A549 (cell line): ENCODE data around the gene RMRP. TPM values are rescaled to one million over a fixed set of nuclear protein-coding genes. Genes with fewer than 3 reads are reported as not detected.

Experiments used
- ATAC-seq, 2 experiments: fragments of 200-7000 bp in 1 of 2; fragments of >200 bp in 1 of 2; cut with Nextera tagmentation in 1 of 2; cut with Tn5 transposase in 1 of 2; 3 replicates each; pipeline versions ENCODE4 v1.8.0 to v1.9.1; 2018 to 2020; ENCODE audit warnings: mild to moderate bottlenecking in 1 of 2, moderate library complexity in 1 of 2
- CTCF ChIA-PET: fragments of 300-600 bp; sonication (Branson Sonifier 250); formaldehyde crosslinking; extraction: SDS; loops from one replicate; lab custom pipeline; 2021; ENCODE audit warnings: antibody characterized with exemption, inconsistent platforms; lab: Yijun Ruan, JAX
- POLR2A ChIA-PET: fragments of 350-600 bp; formaldehyde crosslinking; extraction: SDS; loops from one replicate; lab custom pipeline; 2021; ENCODE audit warnings: antibody characterized with exemption, inconsistent platforms; lab: Yijun Ruan, JAX
- DNase-seq, 2 experiments: peaks; one replicate each; pipeline versions ENCODE4 v3.0.0 to v3.0.0-alpha.2; 2011 to 2016; ENCODE audit warnings: low read depth in 1 of 2, low spot score in 1 of 2
- FAIRE-seq: peaks from 2 replicates; lab custom pipeline; 2011; peaks lifted over from hg19 to GRCh38; lab: Jason Lieb, UNC
- H3K27ac ChIP-seq, 2 experiments: fragments of >200 bp; sonication (Bioruptor Twin); formaldehyde crosslinking; 3 replicates each; pipeline ENCODE4 v1.5.1; 2016 to 2017
- H3K4me1 ChIP-seq: fragments of >200 bp; sonication (Bioruptor Twin); formaldehyde crosslinking; 3 replicates; pipeline ENCODE4 v1.6.1; 2016
- H3K4me2 ChIP-seq: fragments of >200 bp; sonication (Bioruptor Twin); formaldehyde crosslinking; 3 replicates; pipeline ENCODE4 v1.6.1; 2016
- H3K4me3 ChIP-seq: fragments of >200 bp; sonication (Bioruptor Twin); formaldehyde crosslinking; 3 replicates; pipeline ENCODE4 v1.5.1; 2016
- H3K9me3 ChIP-seq: fragments of >200 bp; sonication (Bioruptor Twin); formaldehyde crosslinking; 3 replicates; pipeline ENCODE4 v1.6.1; 2016
- BHLHE40 ChIP-seq: IDR thresholded peaks from 2 replicates; pipeline ENCODE4 v1.6.1; 2012; ENCODE audit warnings: low read depth, low read length, inconsistent platforms
- CBX8 ChIP-seq: fragments of 200-600 bp; sonication (generic); IDR thresholded peaks from 2 replicates; pipeline ENCODE4 v1.6.1; 2016
- CEBPB ChIP-seq, 2 experiments: fragments of >200 bp in 1 of 2; sonication (Bioruptor Twin) in 1 of 2; formaldehyde crosslinking in 1 of 2; IDR thresholded peaks; 2 replicates each; pipeline ENCODE4 v1.6.1; 2012 to 2016
- CHD2 ChIP-seq: fragments of 150-350 bp; IDR thresholded peaks from 2 replicates; pipeline ENCODE4 v1.6.1; 2014; ENCODE audit warnings: low read length; ENCODE audit not compliant: partially characterized antibody
- EHMT2 ChIP-seq: fragments of 200-600 bp; sonication (generic); IDR thresholded peaks from 2 replicates; pipeline ENCODE4 v1.6.1; 2016; ENCODE audit warnings: antibody characterized with exemption, low read depth, mild to moderate bottlenecking, moderate library complexity
- EP300 ChIP-seq, 2 experiments: fragments of >200 bp; sonication (Bioruptor Twin); formaldehyde crosslinking; IDR thresholded peaks; 2 replicates in 1 of 2; 3 replicates in 1 of 2; pipeline ENCODE4 v1.6.1; 2016 to 2017
- HES2 ChIP-seq: fragments of >200 bp; sonication (Bioruptor Twin); formaldehyde crosslinking; IDR thresholded peaks from 2 replicates; pipeline ENCODE4 v1.6.1; 2016
- HMGXB4 ChIP-seq: fragments of 250-450 bp; sonication (Bioruptor Pico); IDR thresholded peaks from 2 replicates; pipeline ENCODE4 v1.5.0; 2021; ENCODE audit warnings: mild to moderate bottlenecking, moderate library complexity, borderline replicate concordance
- HOXB13 ChIP-seq: fragments of 250-450 bp; sonication (Bioruptor Pico); IDR thresholded peaks from 2 replicates; pipeline ENCODE4 v1.5.0; 2020; ENCODE audit warnings: low read depth, mild to moderate bottlenecking, moderate library complexity
- HOXB5 ChIP-seq: fragments of 250-450 bp; sonication (Bioruptor Pico); IDR thresholded peaks from 2 replicates; pipeline ENCODE4 v1.5.0; 2020; ENCODE audit warnings: mild to moderate bottlenecking, moderate library complexity
- JUNB ChIP-seq: fragments of >200 bp; sonication (Bioruptor Twin); formaldehyde crosslinking; IDR thresholded peaks from 2 replicates; pipeline ENCODE4 v1.6.1; 2016
- KDM5A ChIP-seq: fragments of 200-600 bp; sonication (generic); IDR thresholded peaks from 2 replicates; pipeline ENCODE4 v1.6.1; 2016; ENCODE audit warnings: antibody characterized with exemption, mild to moderate bottlenecking
- MAFK ChIP-seq: fragments of 450-650 bp; IDR thresholded peaks from 2 replicates; pipeline ENCODE4 v1.6.1; 2014; ENCODE audit not compliant: partially characterized antibody
- PHF8 ChIP-seq: fragments of 200-600 bp; sonication (generic); IDR thresholded peaks from 2 replicates; pipeline ENCODE4 v1.6.1; 2016; ENCODE audit warnings: low read depth, mild to moderate bottlenecking, antibody characterized with exemption, moderate library complexity, borderline replicate concordance
- RCOR1 ChIP-seq: fragments of 150-350 bp; IDR thresholded peaks from 2 replicates; pipeline ENCODE4 v1.6.1; 2014; ENCODE audit warnings: antibody characterized with exemption, low read length, low read depth
- REST ChIP-seq: fragments of 200-600 bp; sonication (generic); IDR thresholded peaks from 2 replicates; pipeline ENCODE4 v1.6.1; 2016; ENCODE audit warnings: antibody characterized with exemption, mild to moderate bottlenecking, moderate library complexity
- RFX5 ChIP-seq: fragments of 450-650 bp; IDR thresholded peaks from 2 replicates; pipeline ENCODE4 v1.7.1; 2014; ENCODE audit warnings: antibody characterized with exemption, mild to moderate bottlenecking, moderate library complexity
- RNF2 ChIP-seq: fragments of 200-600 bp; sonication (generic); IDR thresholded peaks from 2 replicates; pipeline ENCODE4 v1.6.1; 2016; ENCODE audit warnings: low read depth, mild to moderate bottlenecking, antibody characterized with exemption, moderate library complexity, borderline replicate concordance
- TFCP2L1 ChIP-seq: fragments of 250-450 bp; sonication (Bioruptor Pico); IDR thresholded peaks from 2 replicates; pipeline ENCODE4 v1.5.0; 2021; ENCODE audit warnings: mild to moderate bottlenecking
- TP53 ChIP-seq: fragments of 250-450 bp; sonication (Bioruptor Pico); IDR thresholded peaks from 2 replicates; pipeline ENCODE4 v1.5.0; 2021; ENCODE audit warnings: mild to moderate bottlenecking, moderate library complexity
- ZSCAN20 ChIP-seq: fragments of 250-450 bp; sonication (Bioruptor Pico); IDR thresholded peaks from 2 replicates; pipeline ENCODE4 v1.8.0; 2022; ENCODE audit warnings: mild to moderate bottlenecking, moderate library complexity
- WGBS: methylation state at CpG from one replicate; pipeline ENCODE4 v1.1.6; 2017; ENCODE audit errors: missing lambda C conversion rate; 5-methylcytosine and 5-hydroxymethylcytosine counted together
- polyA plus RNA-seq, 4 experiments: library from polyadenylated mRNA; depleted of rRNA in 3 of 4; stranded (reverse); fragments of >200 nt; fragmentation: RNase III in 1 of 4; extraction: RNeasy Plus Mini Kit Qiagen cat#74134 plus additional on column Dnase treatment in 1 of 4; gene quantifications; 2 replicates in 3 of 4; 3 replicates in 1 of 4; pipeline ENCODE4 v1.2.3, GENCODE V29; 2011 to 2017
- TF ChIP-seq, protein P1 (sequence below): fragments of 250-450 bp; sonication (Bioruptor Pico); IDR thresholded peaks from 2 replicates; pipeline ENCODE4 v1.5.0; 2020; ENCODE audit warnings: low read depth, mild to moderate bottlenecking, moderate library complexity
- TF ChIP-seq, protein P2 (sequence below): fragments of >200 bp; sonication (Bioruptor Twin); formaldehyde crosslinking; IDR thresholded peaks from 3 replicates; pipeline ENCODE4 v1.6.1; 2016
- TF ChIP-seq, protein P3 (sequence below): IDR thresholded peaks from 2 replicates; pipeline ENCODE4 v1.6.1; 2012

The RMRP gene
- polyA plus RNA-seq, 2 of the 4 experiments (the other 2 are of a cell fraction) = 80.2 TPM; not detected in 1

DNA sequence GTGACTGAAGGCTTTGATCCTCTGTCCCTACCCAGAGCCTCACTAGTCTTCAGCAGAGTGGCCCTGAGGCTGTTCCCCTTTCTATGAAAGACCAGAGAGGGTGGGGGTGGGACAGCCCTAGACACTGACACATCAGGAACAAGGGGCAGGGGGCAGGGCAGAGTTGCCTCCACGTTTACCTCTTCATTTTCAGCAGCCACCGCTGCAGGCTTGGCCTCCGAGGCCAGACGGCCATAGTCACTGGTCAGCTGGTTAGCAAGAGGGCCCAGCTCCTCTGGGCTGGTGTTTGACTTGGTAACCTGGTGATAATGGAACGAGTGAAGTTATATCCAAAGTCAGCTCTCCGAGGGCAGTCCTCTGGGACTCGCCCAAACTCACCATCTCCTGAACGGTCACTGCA is 47.6 kb upstream of the RMRP start:
- no peak for ATAC-seq
- Histone ChIP-seq H3K4me3 (no peak overlapping the region), H3K4me2 (no peak overlapping the region), H3K27ac (no peak overlapping the region), H3K4me1 (no peaks in the 10 kb centered on the region), H3K9me3 (no peaks in the 10 kb centered on the region)
- ChIA-PET CTCF (interaction anchor here (1.8 to 32.5 kb wide), 4 partner anchors 2 to 59 kb away, joined by 4 to 758 read pairs (median 387); partner anchors contain the start of genes CCDC107, CREB3, RMRP and TLN1), POLR2A (interaction anchor here (1.5 kb wide), 1 partner anchor 9 kb away, joined by 4 read pairs; no protein-coding TSS in a partner anchor)
- no peak for TF ChIP-seq RFX5
- TF ChIP-seq HES2 = no peak
- no peak for TF ChIP-seq EP300 (IDR thresholded peaks at IDR 0.05)
- no peak for TF ChIP-seq BHLHE40
- TF ChIP-seq, protein P1, sequence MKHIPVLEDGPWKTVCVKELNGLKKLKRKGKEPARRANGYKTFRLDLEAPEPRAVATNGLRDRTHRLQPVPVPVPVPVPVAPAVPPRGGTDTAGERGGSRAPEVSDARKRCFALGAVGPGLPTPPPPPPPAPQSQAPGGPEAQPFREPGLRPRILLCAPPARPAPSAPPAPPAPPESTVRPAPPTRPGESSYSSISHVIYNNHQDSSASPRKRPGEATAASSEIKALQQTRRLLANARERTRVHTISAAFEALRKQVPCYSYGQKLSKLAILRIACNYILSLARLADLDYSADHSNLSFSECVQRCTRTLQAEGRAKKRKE (CRISPR knock-in tag) = no peak
- TF ChIP-seq KDM5A = no peak
- TF ChIP-seq MAFK = no peak
- TF ChIP-seq JUNB = no peak
- WGBS = 98% methylated on average over 8 of the region's 8 CpGs
- DNase-seq = no peak
- FAIRE-seq = no peak

DNA sequence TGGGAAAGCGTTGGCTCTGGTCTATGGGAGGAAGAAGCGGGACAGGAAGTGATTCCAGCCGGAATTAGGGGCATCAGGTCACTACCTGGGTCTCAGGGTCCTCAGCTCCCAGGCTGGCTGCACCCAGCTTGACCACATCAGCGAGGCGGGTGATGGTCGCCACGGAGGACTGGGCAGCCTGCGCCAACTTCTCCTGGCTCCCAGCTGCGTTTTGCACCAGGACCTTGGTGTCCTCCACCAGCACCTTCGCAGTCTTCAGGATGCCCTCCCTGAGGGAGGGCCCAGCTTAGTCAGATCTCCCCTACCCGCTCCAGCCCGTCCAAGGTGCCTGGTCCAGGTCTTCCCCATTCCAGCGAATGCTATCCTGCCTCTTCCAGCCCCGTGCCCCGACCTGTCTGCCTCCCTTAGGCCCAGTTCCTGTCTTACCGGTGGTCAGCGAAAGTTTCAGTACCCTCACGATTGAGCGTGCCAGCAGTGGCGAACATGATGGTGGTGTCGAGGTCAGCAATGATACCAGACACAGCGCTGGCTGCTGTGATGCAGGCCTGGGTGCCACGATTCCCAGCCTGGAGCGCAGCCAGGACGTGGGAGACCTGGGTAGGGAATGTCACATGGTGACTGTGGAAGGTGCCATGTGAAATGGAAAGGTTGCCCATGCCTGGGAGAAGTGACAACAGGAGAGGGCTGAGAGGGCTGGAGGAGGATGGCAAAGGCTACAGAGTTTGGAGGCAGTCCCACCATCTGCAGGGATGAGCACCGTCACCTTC is 46.3 kb upstream of the RMRP start:
- no peak for FAIRE-seq
- no peak overlapping the region for H3K4me3 ChIP-seq
- no peaks in the 10 kb centered on the region for H3K9me3 ChIP-seq
- H3K4me2 ChIP-seq = no peak overlapping the region
- WGBS = 96% methylated on average over 24 of the region's 26 CpGs
- H3K4me1 ChIP-seq = no peaks in the 10 kb centered on the region
- POLR2A ChIA-PET = interaction anchor here (0.7 kb wide), 1 partner anchor 33 kb away, joined by 3 read pairs; no protein-coding TSS in a partner anchor
- no peak for TF ChIP-seq CEBPB (IDR thresholded peaks at IDR 0.05)
- TF ChIP-seq HMGXB4 (CRISPR knock-in tag) = no peak
- TF ChIP-seq HOXB5 = no peak
- TF ChIP-seq ZSCAN20 (CRISPR knock-in tag) = no peak
- TF ChIP-seq TFCP2L1 (CRISPR knock-in tag) = no peak
- no peak for TF ChIP-seq REST
- TF ChIP-seq, all 56 proteins: peak for 0
- DNase-seq (no peak), ATAC-seq (no peak)
- CTCF ChIA-PET = interaction anchor here (0.7 to 32.5 kb wide), 5 partner anchors 0 to 46 kb away, joined by 3 to 758 read pairs (median 16); partner anchors contain the start of genes CCDC107, CREB3, RMRP and TLN1
- H3K27ac ChIP-seq = no peak overlapping the region

DNA sequence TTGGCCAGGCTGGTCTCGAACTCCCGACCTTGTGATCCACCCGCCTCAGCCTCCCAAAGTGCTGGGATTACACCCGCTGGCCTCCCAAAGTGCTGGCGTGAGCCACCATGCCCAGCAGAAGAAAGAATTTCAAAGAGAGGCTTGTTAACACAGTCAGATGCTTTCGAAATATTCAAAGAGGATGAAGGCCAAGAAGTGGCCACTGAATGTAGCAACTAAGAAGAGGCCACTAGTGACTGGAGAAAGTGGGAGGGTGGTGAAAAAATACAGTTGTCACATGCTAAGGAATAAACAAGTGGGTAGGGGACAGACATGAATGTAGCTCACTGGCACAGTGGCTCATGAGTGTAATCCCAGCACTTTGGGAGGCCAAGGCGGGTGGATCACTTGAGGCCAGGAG is 44.9 kb upstream of the RMRP start:
- ATAC-seq (no peak), FAIRE-seq (no peak), DNase-seq (no peak)
- H3K9me3 ChIP-seq = no peaks in the 10 kb centered on the region
- H3K4me3 ChIP-seq = no peak overlapping the region
- ChIA-PET CTCF (interaction anchor here (31.4 to 32.5 kb wide), 2 partner anchors 1 to 15 kb away, joined by 758 read pairs; partner anchors contain the start of genes CREB3, TLN1 and TPM2), POLR2A (no interaction called here)
- H3K27ac ChIP-seq = no peak overlapping the region
- H3K4me2 ChIP-seq = no peak overlapping the region
- H3K4me1 ChIP-seq = no peaks in the 10 kb centered on the region
- 96% methylated on average over 7 of the region's 7 CpGs for WGBS
- TF ChIP-seq CBX8 (no peak), HES2 (no peak), RFX5 (no peak), CHD2 (no peak), TP53 (no peak), CEBPB (IDR thresholded peaks at IDR 0.05) (no peak), RCOR1 (no peak), EHMT2 (no peak), RNF2 (no peak), PHF8 (no peak), HOXB13 (no peak)
- TF ChIP-seq, protein P2, sequence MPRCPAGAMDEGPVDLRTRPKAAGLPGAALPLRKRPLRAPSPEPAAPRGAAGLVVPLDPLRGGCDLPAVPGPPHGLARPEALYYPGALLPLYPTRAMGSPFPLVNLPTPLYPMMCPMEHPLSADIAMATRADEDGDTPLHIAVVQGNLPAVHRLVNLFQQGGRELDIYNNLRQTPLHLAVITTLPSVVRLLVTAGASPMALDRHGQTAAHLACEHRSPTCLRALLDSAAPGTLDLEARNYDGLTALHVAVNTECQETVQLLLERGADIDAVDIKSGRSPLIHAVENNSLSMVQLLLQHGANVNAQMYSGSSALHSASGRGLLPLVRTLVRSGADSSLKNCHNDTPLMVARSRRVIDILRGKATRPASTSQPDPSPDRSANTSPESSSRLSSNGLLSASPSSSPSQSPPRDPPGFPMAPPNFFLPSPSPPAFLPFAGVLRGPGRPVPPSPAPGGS = no peak
- TF ChIP-seq, protein P3, sequence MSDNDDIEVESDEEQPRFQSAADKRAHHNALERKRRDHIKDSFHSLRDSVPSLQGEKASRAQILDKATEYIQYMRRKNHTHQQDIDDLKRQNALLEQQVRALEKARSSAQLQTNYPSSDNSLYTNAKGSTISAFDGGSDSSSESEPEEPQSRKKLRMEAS = no peak
